CD4-positive, alpha-beta T cell treated with Interleukin-1 beta for 1 hour (primary cell): ENCODE results near the gene HELT.

Experiments
- DNase-seq, 2 donors: peaks; one replicate each; pipeline ENCODE4 v3.0.0-alpha.2; 2020 to 2022

Gene HELT

DNA sequence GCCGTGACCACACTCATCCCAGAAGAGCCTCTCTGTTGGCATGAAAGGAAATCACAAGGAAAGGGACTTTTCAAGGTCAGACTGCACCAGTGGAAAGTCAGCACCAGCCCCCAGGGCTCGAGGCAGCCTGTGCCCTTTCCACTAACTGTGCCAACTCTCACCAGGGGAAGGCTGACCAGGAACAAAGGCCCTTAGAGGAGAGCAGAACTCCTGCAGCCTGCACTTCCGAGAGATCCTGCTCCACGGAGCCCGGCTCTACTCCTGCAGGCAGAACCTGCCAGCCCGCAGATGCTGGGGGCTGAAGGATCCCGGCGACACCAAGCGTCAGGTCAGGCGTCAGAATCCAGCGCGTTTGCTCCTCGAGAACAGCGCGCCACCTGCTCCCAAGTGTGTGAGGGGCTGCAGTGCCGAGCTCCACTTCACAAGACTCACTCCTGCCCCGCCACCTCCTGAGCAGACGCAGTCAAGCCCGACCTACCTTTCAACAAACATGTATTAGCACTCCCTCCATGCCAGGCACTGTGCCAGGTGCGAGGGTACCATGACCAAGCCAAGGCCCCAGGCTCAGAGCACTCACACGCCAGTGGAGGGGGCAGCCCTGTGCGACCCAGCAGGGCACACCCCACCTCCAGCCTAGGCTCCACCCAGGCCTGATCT, 13.6 kb upstream of the HELT start:
- no peak for DNase-seq

DNA sequence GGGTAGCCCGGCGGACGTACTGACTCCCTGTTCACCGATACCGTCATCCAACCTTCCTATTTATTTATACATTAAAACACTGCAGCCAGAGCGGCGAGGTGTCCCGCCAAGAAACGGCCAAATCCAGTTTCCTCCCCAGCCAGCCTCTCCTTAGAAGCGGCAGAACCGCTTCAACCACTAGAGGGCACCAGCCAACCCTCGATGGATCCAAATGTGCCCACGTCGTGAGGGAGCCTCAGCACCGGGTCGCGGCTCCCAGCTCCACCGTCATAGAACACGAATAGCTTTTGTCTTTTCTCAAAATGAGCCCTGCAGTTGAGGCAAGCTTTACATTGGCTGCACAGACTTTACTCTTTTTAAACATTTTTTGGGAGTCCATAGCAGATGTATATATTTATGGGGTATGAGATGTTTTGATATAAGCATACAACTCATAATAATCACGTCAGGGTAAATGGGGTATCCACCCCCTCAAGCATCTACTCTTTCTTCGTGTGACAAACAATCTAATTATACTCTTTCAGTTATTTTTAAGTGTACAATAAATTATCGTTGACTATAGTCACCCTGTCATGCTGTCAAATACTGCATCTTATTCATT, 13.0 kb upstream of the HELT start:
- peak; percentile 69 to 70 for DNase-seq

DNA sequence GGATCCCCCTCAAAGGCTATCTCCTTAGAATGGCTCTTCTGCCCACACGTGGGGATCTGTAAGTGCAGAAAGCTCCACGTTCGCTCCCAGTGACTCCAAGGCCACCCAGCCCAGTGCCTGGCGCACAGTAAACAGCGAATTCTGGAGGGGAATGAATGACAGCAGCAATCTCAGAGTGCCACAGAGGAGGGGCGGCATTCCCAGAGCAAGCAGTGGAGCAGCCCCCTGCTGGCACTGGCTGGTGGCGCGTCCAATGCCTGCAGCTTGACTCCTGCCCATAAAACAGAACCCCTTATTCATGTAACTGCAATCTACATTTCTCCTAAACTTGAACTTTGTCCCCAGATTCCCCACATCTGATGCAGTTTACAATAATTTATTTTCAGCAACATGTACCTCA, 6.9 kb upstream of the HELT start:
- peak; percentile 8 to 12 for DNase-seq

DNA sequence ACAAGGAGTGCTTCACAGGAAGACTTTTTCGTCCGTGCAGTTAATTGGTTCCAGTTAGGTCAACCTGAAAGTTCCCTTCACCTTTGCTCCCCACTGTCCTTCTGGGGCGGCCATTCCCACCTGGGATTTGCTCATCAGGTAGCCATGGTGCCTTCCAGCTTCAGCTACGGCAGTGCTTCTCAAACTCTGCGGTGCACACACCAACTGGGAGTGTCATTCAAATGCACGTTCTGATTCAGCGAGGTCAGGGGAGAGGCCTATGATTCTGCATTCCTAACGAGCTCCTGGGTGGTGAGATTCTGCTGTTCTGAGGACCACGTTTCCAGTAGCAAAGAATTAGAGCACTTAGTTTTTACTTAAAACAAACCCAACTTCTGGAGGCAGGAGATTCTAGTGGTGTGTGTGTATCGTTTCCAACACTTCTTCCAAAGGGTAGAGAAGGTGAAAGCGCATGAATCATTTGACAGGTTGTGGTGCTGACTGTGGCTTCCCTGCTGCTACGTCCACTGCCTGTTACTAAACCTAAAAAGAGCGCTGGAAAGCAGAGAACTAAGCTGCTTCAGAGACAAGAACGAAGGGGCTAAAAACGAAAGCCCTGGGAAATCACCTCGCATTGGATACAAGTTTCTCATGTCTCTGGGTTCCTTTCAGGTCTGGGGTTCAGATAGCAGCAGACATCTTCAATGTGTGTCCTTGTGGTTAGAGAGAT, 4.7 kb upstream of the HELT start:
- DNase-seq, result no peak

DNA sequence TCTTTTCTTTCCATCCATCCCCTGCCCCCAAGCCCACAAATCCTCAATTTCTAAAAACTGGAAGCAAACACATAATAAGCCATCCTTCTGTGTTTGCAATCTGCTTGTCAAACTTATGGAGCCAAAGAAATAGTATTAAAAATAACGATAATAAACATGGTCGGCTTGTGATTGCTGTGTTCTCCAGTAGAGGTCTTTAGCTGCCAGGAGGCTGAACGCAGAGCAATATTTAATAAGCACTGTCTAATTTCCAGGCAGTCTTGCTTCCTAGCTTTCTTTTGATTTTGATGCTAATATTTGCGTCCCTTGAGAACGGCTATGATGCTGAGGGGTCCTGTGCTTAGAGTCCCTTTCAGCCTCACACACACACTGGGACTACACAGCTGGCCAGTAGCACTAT, 3.2 kb upstream of the HELT start:
- DNase-seq, result no peak

DNA sequence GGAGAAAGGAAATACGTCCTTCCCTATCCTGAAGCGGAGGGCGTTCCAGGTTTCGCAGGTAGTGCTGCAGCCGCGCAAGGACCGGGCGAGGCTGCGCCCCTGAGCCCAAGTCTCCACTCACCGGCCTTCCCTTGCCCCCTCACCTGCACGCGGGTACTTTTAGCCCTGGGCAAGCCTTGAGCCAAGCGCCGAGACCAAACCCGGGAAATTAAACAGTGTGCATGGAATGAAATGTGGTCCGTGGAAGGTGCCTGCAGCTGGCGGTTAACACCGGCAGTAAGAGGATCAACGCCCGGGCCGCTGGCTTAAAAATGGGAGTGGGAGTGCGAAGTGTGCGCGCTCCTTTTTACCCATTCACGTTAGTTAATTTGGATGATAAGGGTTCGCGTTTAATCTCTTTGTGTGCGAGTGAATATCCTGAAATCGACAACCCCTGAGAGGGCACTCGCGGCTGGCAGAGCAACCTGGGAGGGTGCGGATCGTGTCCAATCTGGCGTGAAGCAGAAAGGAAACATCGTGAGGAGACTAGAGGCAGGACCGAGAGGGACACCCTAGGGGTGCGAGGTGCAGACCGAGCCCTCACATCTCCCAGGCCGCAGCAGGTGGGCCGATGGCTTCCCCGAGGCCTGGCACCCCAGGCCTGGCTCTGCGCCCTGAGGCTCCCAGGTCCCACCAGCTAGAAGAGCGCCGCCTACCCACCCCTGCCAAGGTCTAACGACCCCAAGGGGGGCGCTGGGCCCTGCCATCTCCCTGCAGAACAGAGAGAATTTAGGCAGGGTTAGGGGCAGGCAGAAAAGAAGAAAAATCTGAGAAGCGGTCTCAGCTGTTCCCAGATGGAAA, 2.0 kb upstream of the HELT start:
- DNase-seq, result no peak

DNA sequence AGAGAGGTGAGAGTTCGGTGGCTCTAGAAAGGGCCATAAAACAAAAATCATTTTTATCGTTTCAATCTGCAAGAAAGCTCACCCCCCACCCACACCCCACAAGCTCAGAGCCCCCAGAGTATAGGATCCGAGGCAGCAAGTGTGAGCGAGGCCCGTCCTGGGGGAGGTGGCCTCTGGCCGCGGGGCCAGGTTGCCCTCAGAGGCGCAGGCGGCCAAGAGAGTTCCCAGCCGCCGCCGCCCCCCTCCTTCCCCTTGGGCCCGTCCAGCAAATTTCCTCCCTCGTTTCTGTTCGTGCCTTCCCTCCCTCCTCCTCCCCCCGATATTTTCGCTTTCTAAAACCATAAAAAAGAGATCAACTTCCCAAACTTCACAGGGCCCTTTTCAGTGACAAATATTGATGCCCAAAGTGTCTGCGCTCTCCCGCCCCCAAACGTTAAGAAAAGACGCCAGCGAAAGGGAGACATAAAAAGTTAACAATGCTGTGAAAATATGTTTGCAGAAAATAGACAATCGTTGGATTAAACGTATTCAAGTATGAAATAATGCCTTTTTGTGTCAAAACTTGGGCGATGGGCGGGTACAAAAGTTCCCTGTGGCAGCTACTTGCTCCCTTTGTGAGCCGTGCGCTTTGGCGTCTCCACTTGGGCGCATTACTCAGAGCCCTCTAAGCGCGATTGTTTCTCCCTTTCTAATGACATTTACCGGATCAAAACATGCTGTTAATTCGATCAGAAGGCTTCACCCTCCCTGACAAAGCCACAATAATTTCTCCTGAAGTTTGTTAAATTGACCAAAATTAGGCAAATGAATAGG, 1.1 kb upstream of the HELT start:
- DNase-seq, result no peak

DNA sequence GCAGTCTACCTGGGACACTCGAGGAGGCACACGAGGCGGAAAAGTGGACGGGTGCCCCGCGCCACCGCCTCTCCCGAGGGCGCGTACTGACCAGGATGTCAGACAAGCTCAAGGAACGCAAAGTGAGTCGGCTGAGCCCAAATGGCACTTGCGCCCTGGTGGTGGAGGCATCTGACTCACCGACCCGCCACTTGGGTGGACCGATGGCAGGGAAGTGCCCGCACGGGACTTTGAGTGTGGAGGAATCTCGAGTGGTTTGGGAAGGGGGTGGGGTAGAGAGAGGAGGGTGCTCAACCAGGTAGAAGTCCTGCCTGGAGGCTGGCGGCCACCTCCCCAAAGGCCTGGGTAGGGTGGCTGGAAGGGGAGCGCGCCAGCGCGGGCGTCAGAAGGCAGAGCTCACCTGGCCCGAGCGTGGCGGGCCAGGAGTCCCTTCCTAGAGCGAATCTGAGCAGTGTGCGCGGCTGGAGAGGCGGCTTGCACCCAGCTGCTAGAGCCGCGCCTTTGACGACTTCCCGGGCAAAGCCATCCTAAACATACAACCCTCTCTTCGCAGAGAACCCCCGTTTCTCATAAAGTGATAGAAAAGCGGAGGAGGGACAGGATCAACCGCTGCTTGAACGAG, 655 bp downstream of the HELT start:
- DNase-seq, result no peak

DNA sequence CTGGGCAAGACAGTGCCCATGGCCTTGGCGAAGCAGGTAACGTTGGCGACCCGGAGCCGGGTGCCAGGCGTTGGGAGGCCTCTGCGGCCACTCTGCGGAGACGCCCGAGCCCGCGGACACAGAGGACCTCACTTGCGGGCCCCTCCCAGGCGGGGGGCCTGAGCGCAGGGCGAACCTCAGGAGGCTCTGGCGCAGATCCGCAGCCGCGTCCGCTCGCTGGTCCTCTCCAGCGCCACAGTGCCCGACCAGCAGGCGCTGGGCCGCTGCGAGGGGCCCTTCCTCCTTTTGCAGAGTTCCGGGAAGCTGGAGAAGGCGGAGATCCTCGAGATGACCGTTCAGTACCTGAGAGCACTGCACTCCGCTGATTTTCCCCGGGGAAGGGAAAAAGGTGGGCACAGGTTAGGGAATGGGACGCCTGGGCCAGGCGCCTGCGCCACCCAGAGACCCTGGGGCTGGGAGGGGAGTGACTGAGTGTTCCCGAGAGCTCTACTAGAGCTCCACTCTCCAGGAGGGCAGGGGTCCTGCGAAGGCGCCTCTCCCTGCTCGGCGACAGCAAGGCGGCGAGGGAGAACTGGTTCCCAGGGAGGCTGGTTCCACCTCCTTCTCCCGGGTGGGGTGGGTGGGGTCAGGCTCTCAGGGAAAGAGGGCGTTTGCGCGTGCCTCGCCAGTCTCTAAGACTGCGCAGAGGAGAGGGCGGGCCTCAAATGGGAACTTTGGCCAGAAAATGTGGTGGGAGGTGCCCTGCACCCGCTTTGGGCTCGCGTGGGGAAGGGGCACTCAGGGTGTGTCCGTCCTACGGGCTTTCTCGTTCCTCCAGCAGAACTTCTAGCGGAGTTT, 1.4 kb downstream of the HELT start:
- DNase-seq, result no peak

DNA sequence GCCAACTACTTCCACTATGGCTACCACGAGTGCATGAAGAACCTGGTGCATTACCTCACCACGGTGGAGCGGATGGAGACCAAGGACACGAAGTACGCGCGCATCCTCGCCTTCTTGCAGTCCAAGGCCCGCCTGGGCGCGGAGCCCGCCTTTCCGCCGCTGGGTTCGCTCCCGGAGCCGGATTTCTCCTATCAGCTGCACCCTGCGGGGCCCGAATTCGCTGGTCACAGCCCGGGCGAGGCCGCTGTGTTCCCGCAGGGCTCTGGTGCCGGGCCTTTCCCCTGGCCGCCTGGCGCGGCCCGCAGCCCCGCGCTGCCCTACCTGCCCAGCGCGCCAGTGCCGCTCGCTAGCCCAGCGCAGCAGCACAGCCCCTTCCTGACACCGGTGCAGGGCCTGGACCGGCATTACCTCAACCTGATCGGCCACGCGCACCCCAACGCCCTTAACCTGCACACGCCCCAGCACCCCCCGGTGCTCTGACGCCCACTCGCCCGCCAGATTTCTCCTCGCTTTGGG, 2.1 kb downstream of the HELT start:
- DNase-seq, result no peak

DNA sequence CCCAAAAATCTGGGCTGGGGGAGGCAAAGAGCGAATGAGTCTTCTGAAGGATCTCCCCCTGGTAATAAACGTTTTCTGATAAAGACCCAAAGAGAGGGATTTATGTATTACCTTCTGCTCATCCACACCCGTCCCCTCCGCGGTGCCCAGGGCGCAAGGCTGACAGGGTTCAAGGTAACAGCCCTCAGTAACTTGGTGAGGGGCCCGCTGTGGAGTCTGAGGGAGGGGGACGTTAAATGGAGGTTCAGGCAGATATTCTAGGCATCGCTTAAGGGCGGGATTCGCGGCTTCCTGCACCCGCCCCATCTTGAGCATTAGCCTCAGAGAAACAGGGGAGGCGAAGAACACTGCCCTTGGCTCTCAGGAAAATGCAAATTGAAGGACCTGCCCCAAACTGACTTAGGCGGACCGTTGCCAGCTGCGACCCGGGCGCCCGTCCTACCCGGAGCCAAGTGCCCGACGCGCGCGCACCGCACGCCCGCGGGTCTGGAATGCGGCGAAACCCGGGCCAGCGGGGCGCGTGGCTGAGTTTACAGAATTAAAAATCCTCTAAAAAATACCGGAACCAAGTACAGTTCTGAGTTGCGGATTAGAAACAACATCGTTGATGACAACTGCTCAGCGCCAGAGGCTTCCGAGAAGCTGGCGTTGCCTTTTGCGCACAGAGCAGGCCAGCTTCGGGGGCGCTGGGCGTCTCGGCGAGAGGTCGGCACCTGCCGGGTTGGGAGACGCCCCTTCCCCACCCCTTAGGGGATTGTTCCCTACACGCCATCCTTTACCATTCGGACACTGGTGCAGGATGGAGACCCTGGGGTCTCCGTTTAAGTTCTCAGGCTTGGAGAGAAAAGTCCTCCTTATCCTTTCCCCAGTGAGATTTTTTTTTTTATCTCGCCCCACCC, 2.8 kb downstream of the HELT start:
- DNase-seq, result no peak

DNA sequence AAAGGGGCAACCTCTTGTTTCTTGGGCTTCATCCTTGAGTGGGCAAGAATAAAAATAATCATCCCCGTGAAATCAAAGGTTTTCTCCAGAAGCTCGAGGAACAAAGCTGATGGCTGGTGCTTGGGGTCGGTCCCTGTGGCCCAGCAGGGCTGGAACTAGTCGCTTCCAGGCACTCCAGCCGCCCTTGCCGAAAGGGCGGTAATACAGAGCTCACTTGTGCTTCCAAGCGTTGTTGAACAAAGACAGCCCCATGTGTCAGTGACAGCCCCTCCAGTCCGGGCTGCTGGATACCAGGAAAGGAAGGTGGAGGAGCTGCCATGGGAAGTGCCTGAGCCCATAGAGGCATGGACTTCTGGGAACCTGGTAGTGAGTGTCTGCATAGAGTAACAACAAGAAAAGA, 5.2 kb downstream of the HELT start:
- DNase-seq, result no peak

DNA sequence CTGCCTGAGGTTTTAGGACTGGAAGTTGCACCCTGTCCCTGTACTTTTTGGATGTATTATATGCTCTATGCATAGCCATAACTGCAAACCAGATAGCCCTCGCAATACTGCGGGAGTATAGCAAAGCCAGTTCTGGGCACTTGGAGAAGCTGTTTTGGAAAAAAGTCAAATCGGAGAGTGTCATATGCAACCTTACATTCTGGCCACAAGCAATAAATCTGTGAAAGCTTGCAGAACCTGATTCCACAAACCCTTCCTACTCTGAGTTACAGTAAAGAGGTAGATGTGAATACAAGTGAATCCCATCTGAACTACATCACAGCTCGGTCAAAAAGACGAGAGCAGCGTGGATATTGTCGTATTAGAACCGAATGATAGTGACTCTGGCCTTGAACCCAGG, 10.3 kb downstream of the HELT start:
- no peak for DNase-seq

DNA sequence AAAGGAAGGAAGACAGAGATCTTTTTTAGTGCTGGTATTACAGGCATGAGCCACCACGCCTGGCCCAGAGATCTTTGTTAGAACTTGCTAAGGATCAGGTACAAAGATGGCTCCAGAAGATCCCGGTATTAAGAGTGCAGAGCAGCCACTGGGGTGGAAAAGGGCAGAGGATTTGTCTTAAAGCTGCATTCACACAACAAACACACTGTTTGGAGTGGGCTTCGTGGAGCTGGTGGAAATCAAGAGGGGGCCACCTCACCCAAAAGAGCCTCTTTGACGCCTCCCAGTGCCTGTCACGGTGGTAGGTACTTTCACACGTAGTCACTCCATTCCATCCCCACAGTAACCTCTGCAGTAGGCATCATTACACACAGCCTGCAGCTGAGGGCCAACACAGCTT, 13.3 kb downstream of the HELT start:
- DNase-seq, result no peak

DNA sequence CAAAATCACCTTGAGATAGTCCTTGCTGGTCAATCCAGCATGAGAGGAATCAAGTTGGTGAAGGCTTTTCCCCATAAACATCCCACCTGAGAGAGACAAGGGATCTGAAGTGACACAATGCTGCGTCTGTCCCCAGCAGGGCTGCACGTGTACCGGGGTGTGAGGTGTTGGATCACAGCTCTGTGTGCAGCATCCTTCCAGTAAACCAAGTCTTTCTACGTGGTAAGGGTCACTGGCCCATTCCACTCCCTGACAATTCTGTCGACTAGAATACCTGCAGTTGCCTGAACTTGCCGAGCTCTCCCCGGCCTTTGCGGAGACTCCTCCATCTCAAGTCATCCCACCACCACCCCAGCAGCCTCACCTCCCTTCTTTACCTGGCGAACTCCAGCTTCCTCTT, 14.8 kb downstream of the HELT start:
- no peak for DNase-seq

DNA sequence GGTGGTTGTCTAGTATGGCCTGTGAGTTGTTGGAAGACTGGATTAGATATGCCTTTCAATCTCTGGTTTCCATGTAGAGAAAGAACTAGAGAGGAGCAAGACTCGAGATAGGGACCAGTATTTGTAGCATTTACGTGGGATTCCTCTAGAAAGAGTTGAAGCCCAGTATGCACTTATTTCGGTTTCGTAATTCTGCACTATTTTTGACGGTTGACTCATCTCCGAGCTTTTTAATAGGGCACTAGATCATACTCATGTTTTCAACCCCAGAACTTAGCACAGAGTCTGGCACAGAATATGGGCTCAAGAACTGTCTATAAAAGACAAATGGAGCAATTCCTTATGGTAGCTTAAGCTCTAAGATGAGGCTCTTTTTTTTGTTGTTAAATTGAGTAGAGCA, 15.7 kb downstream of the HELT start:
- DNase-seq, result no peak

DNA sequence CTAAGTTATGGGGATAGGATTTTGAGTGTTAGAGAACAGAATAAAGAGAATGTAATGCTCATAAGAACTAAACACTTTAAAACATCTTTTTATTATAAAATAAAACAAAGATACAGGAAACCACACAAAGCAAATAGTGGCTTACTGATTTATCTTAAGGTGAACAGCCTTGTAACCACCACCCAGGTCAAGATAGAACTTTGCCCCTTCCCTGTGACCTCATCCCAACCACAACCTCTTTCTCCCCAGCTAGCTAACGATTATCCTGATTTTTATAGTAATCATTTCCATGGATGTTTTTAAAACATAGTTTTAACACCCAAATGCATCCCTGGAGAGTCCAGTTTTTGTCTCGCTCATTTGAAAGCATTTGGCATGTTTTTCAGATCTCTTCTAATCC, 17.0 kb downstream of the HELT start:
- no peak for DNase-seq

DNA sequence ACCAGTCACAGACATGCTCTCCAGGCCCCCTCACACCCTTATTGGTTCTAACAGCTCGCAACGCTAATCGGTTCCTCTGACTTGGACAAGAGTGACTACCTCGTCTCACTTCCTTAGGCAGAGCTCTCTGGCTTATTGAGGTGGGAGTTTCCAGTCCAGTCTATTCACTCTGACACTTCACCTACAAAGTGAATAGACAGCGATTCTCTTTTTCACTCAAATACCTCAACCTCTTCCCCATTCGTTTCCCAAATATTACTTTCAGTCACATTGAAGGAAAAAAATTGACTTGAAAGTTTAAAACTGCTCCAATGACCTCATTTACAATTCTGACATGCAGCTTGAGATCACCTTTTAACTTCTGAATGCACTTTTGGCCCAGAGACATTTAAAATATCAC, 17.7 kb downstream of the HELT start:
- DNase-seq, result no peak

DNA sequence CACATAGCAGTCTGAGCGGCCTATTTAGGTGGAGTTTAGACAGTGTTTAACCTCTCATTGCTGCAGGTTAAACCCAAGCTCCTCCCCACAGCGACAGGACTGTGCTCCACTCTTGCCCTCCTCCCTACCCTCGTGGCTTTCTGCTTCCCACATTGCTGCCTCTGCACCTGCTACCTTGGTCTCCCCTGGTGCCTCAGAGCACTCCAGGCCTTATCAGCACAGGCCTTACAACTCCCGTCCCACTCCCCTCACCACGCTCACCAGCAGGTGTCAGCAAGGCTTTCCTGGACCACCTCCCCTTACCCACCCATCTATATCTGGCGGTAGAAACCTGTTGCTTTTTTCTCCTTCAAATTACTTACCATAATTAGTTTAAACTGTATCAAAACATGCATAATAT, 18.6 kb downstream of the HELT start:
- DNase-seq, result no peak
